MCF 10A (cell line): ENCODE results near the gene TIAM2. TPM values are rescaled to one million over a fixed set of nuclear protein-coding genes. Genes with fewer than 3 reads are reported as not detected.

Source experiments
- BruUV-seq: library from RNA; stranded (reverse); fragments of 400-500 nt; replicated peaks from 2 replicates; lab custom pipeline; 2021; lab: Mats Ljungman, UMichigan
- CTCF ChIA-PET: fragments of 300-600 bp; sonication (Branson Sonifier 250); formaldehyde crosslinking; extraction: SDS; loops from one replicate; lab custom pipeline; 2021; ENCODE audit warnings: antibody characterized with exemption, inconsistent platforms; lab: Yijun Ruan, JAX
- POLR2A ChIA-PET: fragments of 300-600, 350-650 bp; sonication (Branson Sonifier 250); formaldehyde crosslinking; extraction: SDS; loops from one replicate; lab custom pipeline; 2020; ENCODE audit warnings: antibody characterized with exemption, inconsistent platforms; lab: Yijun Ruan, JAX
- DNase-seq: peaks from one replicate; pipeline ENCODE4 v3.0.0-alpha.2; 2018; ENCODE audit not compliant: unreplicated experiment
- H3K27ac Mint-ChIP-seq: one replicate; pipeline ENCODE4 v1.8.0; 2022; ENCODE audit warnings: mild to moderate bottlenecking, low read depth, mixed read lengths; ENCODE audit not compliant: unreplicated experiment
- H3K27me3 Mint-ChIP-seq: one replicate; pipeline ENCODE4 v1.8.0; 2022; ENCODE audit warnings: mixed read lengths; ENCODE audit not compliant: insufficient read depth, unreplicated experiment
- H3K36me3 Mint-ChIP-seq: one replicate; pipeline ENCODE4 v1.8.0; 2022; ENCODE audit warnings: mild to moderate bottlenecking, moderate library complexity, mixed read lengths; ENCODE audit not compliant: insufficient read depth, unreplicated experiment
- H3K4me1 Mint-ChIP-seq: one replicate; pipeline ENCODE4 v1.8.0; 2022; ENCODE audit warnings: mixed read lengths; ENCODE audit not compliant: insufficient read depth, unreplicated experiment
- H3K4me3 Mint-ChIP-seq: one replicate; pipeline ENCODE4 v1.8.0; 2022; ENCODE audit warnings: mild to moderate bottlenecking, moderate library complexity, mixed read lengths; ENCODE audit not compliant: unreplicated experiment
- H3K9me3 Mint-ChIP-seq: one replicate; pipeline ENCODE4 v1.8.0; 2022; ENCODE audit warnings: mixed read lengths; ENCODE audit not compliant: unreplicated experiment
- intact Hi-C: fragments of 100-400 bp; cut with micrococcal nuclease; formaldehyde crosslinking; loops from 2 replicates; pipeline ENCODE4 v1.14.1; 2022
- total RNA-seq: library from RNA; stranded (reverse); gene quantifications from 2 replicates; pipeline ENCODE4 v1.2.3, GENCODE V29; 2022
- TF ChIP-seq, protein P1 (sequence below): fragments of 200-600 bp; IDR thresholded peaks from one replicate; pipeline ENCODE4 v1.8.0; 2022; ENCODE audit warnings: antibody characterized with exemption, mild to moderate bottlenecking; ENCODE audit not compliant: unreplicated experiment

The TIAM2 gene
- total RNA-seq, 1 experiment from 2014 or later: 3.1 TPM

- CTCF ChIA-PET: interaction anchor here (1.0 to 1.6 kb wide), 3 partner anchors 9 to 65 kb away, joined by 3 to 8 read pairs (median 3); no protein-coding TSS in a partner anchor
- intact Hi-C loops: no loop called here
- Mint-ChIP-seq H3K36me3 (no peaks in the 10 kb centered on the region), H3K9me3 (no peaks in the 10 kb centered on the region), H3K27me3 (no peaks in the 10 kb centered on the region), H3K4me1 (no peaks in the 10 kb centered on the region), H3K4me3 (no peak overlapping the region), H3K27ac (no peak overlapping the region)
- BruUV-seq: no TSS peak
- TF ChIP-seq, protein P1, sequence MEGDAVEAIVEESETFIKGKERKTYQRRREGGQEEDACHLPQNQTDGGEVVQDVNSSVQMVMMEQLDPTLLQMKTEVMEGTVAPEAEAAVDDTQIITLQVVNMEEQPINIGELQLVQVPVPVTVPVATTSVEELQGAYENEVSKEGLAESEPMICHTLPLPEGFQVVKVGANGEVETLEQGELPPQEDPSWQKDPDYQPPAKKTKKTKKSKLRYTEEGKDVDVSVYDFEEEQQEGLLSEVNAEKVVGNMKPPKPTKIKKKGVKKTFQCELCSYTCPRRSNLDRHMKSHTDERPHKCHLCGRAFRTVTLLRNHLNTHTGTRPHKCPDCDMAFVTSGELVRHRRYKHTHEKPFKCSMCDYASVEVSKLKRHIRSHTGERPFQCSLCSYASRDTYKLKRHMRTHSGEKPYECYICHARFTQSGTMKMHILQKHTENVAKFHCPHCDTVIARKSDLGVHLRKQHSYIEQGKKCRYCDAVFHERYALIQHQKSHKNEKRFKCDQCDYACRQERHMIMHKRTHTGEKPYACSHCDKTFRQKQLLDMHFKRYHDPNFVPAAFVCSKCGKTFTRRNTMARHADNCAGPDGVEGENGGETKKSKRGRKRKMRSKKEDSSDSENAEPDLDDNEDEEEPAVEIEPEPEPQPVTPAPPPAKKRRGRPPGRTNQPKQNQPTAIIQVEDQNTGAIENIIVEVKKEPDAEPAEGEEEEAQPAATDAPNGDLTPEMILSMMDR: no peak
- POLR2A ChIA-PET: no interaction called here
- no peak for DNase-seq
These were observed 74.4 kb downstream of the TIAM2 start for GRCh38 chr6:155069543-155069942.

DNA sequence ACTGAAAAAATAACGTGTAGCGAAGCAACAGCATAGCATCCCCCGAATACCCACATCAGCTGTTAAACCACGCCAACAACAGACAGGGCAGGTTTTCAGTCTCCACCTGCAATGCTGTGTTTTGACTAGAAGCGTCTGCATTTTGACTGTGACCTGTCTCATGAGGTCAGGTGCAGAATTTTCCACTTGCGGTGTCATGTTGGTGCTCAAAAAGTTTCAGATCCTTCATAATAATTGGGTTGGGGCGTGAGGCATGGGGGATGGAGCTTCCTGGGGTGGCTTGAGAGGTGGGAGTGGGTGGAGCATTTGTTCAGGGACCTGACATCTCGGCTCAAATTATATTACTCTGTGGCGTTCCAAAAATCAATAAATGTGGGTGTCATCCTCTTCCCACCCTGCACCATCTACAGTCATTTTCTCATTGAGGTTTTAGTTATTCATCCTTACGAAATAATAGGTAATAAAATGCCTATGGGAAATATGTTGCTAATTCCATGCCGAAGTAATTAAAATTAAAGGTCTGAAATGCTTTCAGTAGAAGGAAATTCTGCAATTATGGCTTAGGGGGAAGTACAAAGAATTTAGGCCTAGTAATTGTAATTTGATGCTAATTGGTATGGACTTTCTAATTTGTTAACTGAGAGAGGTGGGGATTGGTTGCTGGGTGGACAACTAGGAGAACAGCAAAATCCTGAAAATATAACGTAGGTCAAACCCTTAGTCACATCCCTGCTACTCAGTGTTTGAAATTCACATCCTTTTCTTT, 81.0 kb downstream of the TIAM2 start:
- intact Hi-C loops: no loop called here
- Mint-ChIP-seq H3K4me1 (no peaks in the 10 kb centered on the region), H3K36me3 (no peaks in the 10 kb centered on the region), H3K27me3 (no peaks in the 10 kb centered on the region), H3K9me3 (no peaks in the 10 kb centered on the region), H3K4me3 (no peak overlapping the region), H3K27ac (no peak overlapping the region)
- TF ChIP-seq, protein P1: no peak
- no TSS peak for BruUV-seq
- CTCF ChIA-PET: no interaction called here
- POLR2A ChIA-PET: no interaction called here
- DNase-seq: no peak

DNA sequence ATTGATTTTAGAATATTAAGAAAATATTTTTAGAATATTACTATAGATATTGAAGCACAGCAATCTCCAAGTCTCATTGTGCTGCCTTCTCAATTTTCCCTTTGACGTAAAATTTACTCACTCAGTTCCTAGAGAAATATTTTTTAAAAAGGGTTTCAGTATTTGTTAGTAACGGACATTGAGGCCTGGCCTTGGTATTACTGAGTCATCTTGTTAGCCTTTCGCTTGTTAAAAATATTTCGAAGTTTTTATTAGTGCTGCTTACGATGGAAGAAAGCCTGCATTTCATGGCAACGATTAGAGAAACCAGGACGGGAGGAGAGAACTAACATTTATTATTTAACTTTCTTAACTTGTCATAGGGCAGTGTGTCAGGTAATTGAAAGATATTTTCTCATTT, 82.2 kb downstream of the TIAM2 start:
- TF ChIP-seq, protein P1: no peak
- no TSS peak for BruUV-seq
- Mint-ChIP-seq H3K4me1 (no peaks in the 10 kb centered on the region), H3K4me3 (no peak overlapping the region), H3K9me3 (no peaks in the 10 kb centered on the region), H3K36me3 (no peaks in the 10 kb centered on the region), H3K27me3 (no peaks in the 10 kb centered on the region), H3K27ac (no peak overlapping the region)
- intact Hi-C loops: no loop called here
- no peak for DNase-seq
- ChIA-PET CTCF (no interaction called here), POLR2A (no interaction called here)

- no TSS peak for BruUV-seq
- no peak overlapping the region for H3K4me3 Mint-ChIP-seq
- no peaks in the 10 kb centered on the region for H3K27me3 Mint-ChIP-seq
- H3K36me3 Mint-ChIP-seq: no peaks in the 10 kb centered on the region
- H3K4me1 Mint-ChIP-seq: no peaks in the 10 kb centered on the region
- ChIA-PET POLR2A (no interaction called here), CTCF (no interaction called here)
- DNase-seq: no peak
- intact Hi-C loops: no loop called here
- H3K27ac Mint-ChIP-seq: no peak overlapping the region
- no peaks in the 10 kb centered on the region for H3K9me3 Mint-ChIP-seq
- TF ChIP-seq, protein P1: no peak
These were observed 82.7 kb downstream of the TIAM2 start for GRCh38 chr6:155077784-155078183.
